Sigmoid colon (tissue), 7 donors: ENCODE measurements around the gene CIAO3. TPM values are rescaled to one million over a fixed set of nuclear protein-coding genes. Genes with fewer than 3 reads are reported as not detected.

Source experiments
- DNase-seq: peaks from one replicate; pipeline ENCODE4 v3.0.0-alpha.2; 2019
- H3K27ac ChIP-seq, 4 donors: fragments of 200-600 bp; sonication (generic); one replicate each; pipeline ENCODE4 v1.5.1; 2016 to 2019; ENCODE audit warnings: mild to moderate bottlenecking in 1 of 4
- H3K27me3 ChIP-seq, 3 donors: fragments of 200-600 bp; sonication (generic); one replicate each; pipeline ENCODE4 v1.5.1; 2019; ENCODE audit warnings: mild to moderate bottlenecking in 1 of 3
- H3K36me3 ChIP-seq, 4 donors: fragments of 200-600 bp; sonication (generic); one replicate each; pipeline ENCODE4 v1.5.1; 2016 to 2019
- H3K4me1 ChIP-seq, 4 donors: fragments of 200-600 bp; sonication (generic); one replicate each; pipeline ENCODE4 v1.5.1; 2017 to 2019
- H3K4me3 ChIP-seq, 4 donors: fragments of 200-600 bp; sonication (generic); one replicate each; pipeline ENCODE4 v1.5.1; 2017 to 2019; ENCODE audit warnings: mild to moderate bottlenecking in 2 of 4, moderate library complexity in 1 of 4
- H3K9me3 ChIP-seq, 4 donors: fragments of 200-600 bp in 3 of 4; sonication (generic) in 3 of 4; one replicate each; pipeline versions ENCODE4 v1.5.1 to v1.6.1; 2013 to 2019
- EP300 ChIP-seq, 4 donors: sonication (generic); formaldehyde crosslinking; IDR thresholded peaks; one replicate each; pipeline ENCODE4 v1.6.1; 2017; ENCODE audit warnings: antibody characterized with exemption in 4 of 4
- POLR2A ChIP-seq, 2 donors: fragments of 450-650 bp; IDR thresholded peaks; one replicate each; pipeline ENCODE4 v1.6.1; 2016; ENCODE audit warnings: antibody characterized with exemption in 2 of 2, mild to moderate bottlenecking in 2 of 2, moderate library complexity in 2 of 2
- POLR2AphosphoS5 ChIP-seq, 4 donors: sonication (generic); formaldehyde crosslinking; IDR thresholded peaks; one replicate each; pipeline ENCODE4 v1.6.1; 2017; ENCODE audit warnings: antibody characterized with exemption in 4 of 4
- WGBS, 2 donors: extraction: QIAGEN DNeasy Blood & Tissue Kit; methylation state at CpG; one replicate each; pipeline ENCODE4 v1.1.7; 2013; 5-methylcytosine and 5-hydroxymethylcytosine counted together
- intact Hi-C: fragments of 100-400 bp; cut with DNase I; formaldehyde crosslinking; loops from one replicate; pipeline ENCODE4 v1.15.1; 2023
- polyA plus RNA-seq, 3 donors: library from polyadenylated mRNA; stranded (reverse); fragments of 200-250 nt; gene quantifications; one replicate each; pipeline ENCODE4 v1.2.3, GENCODE V29; 2013
- total RNA-seq, 4 donors: library from RNA; depleted of rRNA; stranded (reverse); fragments of >200 nt; gene quantifications; one replicate each; pipeline ENCODE4 v1.1.0, GENCODE V29; 2016
- TF ChIP-seq, protein P1 (sequence below), 4 experiments: fragments of 450-650 bp in 3 of 4; fragments of 200-600 bp in 1 of 4; IDR thresholded peaks; one replicate each; pipeline ENCODE4 v1.5.1; 2016 to 2019; ENCODE audit warnings: antibody characterized with exemption in 4 of 4, mild to moderate bottlenecking in 3 of 4, moderate library complexity in 2 of 4
- donor health status: healthy with polysubstance abuse.
- donor health status: Bipolar disorder and iron deficiency.
- donor health status: healthy.

The CIAO3 gene
- total and polyA plus RNA-seq, 7 donors = 18.6 to 51.0 (median 25.4) TPM

- peak in 2 of 4 donors; percentile 24 to 36 for TF ChIP-seq POLR2AphosphoS5 (IDR thresholded peaks at IDR 0.05)
- TF ChIP-seq POLR2A (IDR thresholded peaks at IDR 0.05) = no peak
- intact Hi-C loops = no loop called here
- H3K27me3 ChIP-seq = peaks cover 27 to 45% (median 30%) of the 10 kb centered on the region in 3 donors
- H3K4me1 ChIP-seq = peaks cover 0 to 33% (median 27%) of the 10 kb centered on the region in 4 donors
- no peaks in the 10 kb centered on the region for H3K9me3 ChIP-seq
- H3K27ac ChIP-seq = no peak overlapping the region
- H3K36me3 ChIP-seq = peaks cover 0 to 19% (median 7%) of the 10 kb centered on the region in 4 donors
- H3K4me3 ChIP-seq = peak overlapping the region; percentile 17 to 53 (median 46)
- DNase-seq = peak; percentile 83
- 1% methylated on average over 80 of the region's 80 CpGs for WGBS, 2 donors
Measured at GRCh38 chr16:728131-728889, 12.5 kb downstream of the CIAO3 start.

DNA sequence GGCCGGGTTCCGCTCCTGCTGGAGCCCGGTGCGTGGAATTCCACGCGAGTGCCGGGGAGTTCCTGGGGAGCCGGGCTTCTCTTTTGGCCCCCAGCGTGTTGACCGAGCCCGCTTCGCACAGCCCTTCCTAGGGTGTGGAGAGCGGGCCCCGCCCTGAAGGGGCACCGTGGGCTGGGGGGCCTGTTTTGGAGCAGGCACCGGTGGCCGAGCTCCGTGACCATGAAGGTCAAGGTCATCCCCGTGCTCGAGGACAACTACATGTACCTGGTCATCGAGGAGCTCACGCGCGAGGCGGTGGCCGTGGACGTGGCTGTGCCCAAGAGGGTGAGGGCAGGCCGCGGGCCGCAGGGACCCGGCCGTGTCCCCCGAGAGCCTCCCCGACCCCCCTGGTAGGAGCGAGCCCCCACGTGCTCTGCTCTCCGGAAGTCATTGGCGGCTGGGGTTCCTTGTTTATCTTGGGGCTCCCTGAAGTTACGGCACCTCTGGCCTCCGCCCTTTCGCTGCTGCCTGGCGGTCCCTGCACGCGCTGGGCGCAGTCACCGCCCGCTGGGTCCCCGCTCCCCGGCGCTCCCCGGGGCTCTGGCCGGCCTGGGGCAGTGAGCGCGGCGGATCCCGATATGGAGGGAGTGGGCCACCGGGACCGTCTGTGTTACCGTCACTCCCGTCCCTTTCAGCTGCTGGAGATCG lies 13.4 kb downstream of the CIAO3 start:
- Histone ChIP-seq H3K4me3 (peak overlapping the region; percentile 17 to 53 (median 46)), H3K4me1 (peaks cover 0 to 33% (median 27%) of the 10 kb centered on the region in 4 donors), H3K27ac (no peak overlapping the region), H3K36me3 (peaks cover 0 to 10% (median 1%) of the 10 kb centered on the region in 4 donors), H3K27me3 (peaks cover 27 to 45% (median 30%) of the 10 kb centered on the region in 3 donors), H3K9me3 (no peaks in the 10 kb centered on the region)
- TF ChIP-seq, protein P1, sequence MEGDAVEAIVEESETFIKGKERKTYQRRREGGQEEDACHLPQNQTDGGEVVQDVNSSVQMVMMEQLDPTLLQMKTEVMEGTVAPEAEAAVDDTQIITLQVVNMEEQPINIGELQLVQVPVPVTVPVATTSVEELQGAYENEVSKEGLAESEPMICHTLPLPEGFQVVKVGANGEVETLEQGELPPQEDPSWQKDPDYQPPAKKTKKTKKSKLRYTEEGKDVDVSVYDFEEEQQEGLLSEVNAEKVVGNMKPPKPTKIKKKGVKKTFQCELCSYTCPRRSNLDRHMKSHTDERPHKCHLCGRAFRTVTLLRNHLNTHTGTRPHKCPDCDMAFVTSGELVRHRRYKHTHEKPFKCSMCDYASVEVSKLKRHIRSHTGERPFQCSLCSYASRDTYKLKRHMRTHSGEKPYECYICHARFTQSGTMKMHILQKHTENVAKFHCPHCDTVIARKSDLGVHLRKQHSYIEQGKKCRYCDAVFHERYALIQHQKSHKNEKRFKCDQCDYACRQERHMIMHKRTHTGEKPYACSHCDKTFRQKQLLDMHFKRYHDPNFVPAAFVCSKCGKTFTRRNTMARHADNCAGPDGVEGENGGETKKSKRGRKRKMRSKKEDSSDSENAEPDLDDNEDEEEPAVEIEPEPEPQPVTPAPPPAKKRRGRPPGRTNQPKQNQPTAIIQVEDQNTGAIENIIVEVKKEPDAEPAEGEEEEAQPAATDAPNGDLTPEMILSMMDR (IDR thresholded peaks at IDR 0.05) = no peak
- TF ChIP-seq EP300 (IDR thresholded peaks at IDR 0.05) (no peak), POLR2AphosphoS5 (IDR thresholded peaks at IDR 0.05) (peak in 1 of 4 donors; percentile 13), POLR2A (IDR thresholded peaks at IDR 0.05) (no peak)
- DNase-seq = no peak
- intact Hi-C loops = no loop called here
- WGBS, 2 donors = 1% methylated on average over 61 of the region's 61 CpGs

DNA sequence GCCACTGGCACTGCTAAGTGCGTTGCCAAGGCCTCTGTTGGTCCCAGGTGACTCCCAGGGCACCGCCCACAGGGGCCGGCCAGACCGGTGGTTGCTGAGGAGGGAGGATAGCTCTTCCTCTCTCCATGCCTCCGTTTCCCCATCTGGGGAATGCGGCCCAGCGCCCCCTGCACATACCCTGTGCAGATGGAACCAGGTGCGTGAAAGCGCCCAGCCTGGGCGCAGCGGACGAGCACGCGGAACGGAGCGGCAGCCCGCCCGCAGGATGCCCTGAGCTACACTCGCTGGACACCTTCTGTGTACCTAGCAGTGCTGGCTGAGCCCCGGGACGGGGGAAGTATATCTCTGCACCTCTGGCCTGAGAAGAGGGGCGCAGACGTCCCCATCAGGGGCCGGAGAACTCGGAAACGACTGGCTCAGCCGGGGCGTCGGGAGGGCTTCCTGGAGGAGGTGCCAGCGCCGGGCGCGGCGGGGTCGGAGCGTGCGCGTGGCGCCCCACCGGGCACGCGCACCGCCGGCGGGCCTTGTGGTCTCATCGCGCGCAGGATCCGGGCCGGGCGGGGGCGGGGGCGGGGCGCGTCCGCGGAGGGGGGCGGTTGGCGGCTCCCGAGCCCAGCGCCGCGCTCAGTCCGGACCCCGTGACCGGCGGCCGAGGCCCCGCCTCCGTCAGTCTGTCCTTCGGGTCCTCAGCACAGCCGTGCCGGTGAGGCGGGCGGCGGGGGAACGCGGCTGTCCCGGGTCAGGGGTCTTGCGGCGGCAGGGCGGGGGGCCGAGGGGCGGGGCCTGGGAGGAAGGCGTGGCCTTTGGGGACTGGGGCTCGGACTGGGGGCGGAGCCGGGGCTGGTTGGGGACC lies 14.1 kb downstream of the CIAO3 start, which contains the start of the genes CCDC78 and HAGHL:
Gene CCDC78 (minus strand): TSS at position 6 of the 853 bp plus-strand sequence. CDS start 76 bp downstream, outside the sequence.
Gene HAGHL (plus strand): TSS at position 669 of the 853 bp plus-strand sequence. CDS start 404 bp downstream, outside the sequence.
- H3K27ac ChIP-seq = no peak within 1 kb of the TSS
- TF ChIP-seq, protein P1 (IDR thresholded peaks at IDR 0.05) = no peak
- no peak for TF ChIP-seq EP300 (IDR thresholded peaks at IDR 0.05)
- TF ChIP-seq POLR2AphosphoS5 (IDR thresholded peaks at IDR 0.05) = no peak
- no peak for TF ChIP-seq POLR2A (IDR thresholded peaks at IDR 0.05)
- H3K27me3 ChIP-seq = peaks cover 27 to 45% (median 30%) of the 10 kb centered on the region in 3 donors
- H3K4me3 ChIP-seq = peak within 1 kb of the TSS; percentile 17 to 53 (median 46)
- peaks cover 0 to 3% (median 0%) of the 10 kb centered on the region in 4 donors for H3K36me3 ChIP-seq
- 1 to 3% methylated on average over 88 of the region's 88 CpGs for whole genome bisulfite sequencing, 2 donors
- H3K9me3 ChIP-seq = no peaks in the 10 kb centered on the region
- intact Hi-C loops = no loop called here
- peak; percentile 81 for DNase-seq
- H3K4me1 ChIP-seq = peaks cover 0 to 40% (median 34%) of the 10 kb centered on the region in 4 donors

DNA sequence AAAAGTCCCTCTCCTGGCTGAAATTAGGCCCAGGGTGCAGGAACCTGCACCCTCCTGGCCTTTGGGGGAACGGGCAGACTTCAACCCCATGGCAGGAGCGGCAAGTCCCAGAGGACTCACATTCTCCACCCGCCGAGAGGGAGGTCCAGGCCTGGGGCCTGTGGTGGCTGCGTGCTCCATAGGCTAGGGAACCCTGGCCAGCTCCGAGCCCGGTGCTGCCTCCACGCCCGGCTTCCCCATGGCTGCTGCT lies 14.7 kb downstream of the CIAO3 start:
- H3K27ac ChIP-seq = no peak overlapping the region
- H3K27me3 ChIP-seq = peaks cover 27 to 45% (median 30%) of the 10 kb centered on the region in 3 donors
- intact Hi-C loops = no loop called here
- WGBS, 2 donors = 8 to 29% methylated on average over 9 of the region's 9 CpGs
- no peak for DNase-seq
- H3K36me3 ChIP-seq = no peaks in the 10 kb centered on the region
- no peaks in the 10 kb centered on the region for H3K9me3 ChIP-seq
- no peak for TF ChIP-seq POLR2AphosphoS5 (IDR thresholded peaks at IDR 0.05)
- TF ChIP-seq, protein P1 (IDR thresholded peaks at IDR 0.05) = no peak
- TF ChIP-seq POLR2A (IDR thresholded peaks at IDR 0.05) = no peak
- TF ChIP-seq EP300 (IDR thresholded peaks at IDR 0.05) = no peak
- peaks cover 0 to 44% (median 38%) of the 10 kb centered on the region in 4 donors for H3K4me1 ChIP-seq
- H3K4me3 ChIP-seq = no peak overlapping the region
